ENCODE results near the gene DTD2.

DNA sequence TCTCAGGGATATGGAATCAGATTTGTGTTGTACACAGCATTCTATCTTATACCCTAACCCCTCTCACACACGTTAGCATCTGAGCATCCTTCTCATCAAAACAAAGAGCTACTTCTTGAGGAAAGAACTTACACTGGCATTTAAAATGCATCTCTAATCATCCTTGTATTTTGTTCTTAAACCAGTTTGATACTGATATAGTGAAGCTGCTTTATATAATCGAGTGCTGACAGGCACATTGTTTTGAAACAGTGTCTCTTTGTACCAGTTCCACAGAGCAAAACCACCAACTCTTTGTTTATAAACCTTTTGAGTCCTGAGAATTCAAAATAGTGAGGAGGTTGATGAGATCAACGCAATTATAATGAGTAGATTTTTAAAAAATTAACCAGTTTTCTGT, 21.7 kb upstream of the DTD2 start:
- TF ChIP-seq, protein P1, sequence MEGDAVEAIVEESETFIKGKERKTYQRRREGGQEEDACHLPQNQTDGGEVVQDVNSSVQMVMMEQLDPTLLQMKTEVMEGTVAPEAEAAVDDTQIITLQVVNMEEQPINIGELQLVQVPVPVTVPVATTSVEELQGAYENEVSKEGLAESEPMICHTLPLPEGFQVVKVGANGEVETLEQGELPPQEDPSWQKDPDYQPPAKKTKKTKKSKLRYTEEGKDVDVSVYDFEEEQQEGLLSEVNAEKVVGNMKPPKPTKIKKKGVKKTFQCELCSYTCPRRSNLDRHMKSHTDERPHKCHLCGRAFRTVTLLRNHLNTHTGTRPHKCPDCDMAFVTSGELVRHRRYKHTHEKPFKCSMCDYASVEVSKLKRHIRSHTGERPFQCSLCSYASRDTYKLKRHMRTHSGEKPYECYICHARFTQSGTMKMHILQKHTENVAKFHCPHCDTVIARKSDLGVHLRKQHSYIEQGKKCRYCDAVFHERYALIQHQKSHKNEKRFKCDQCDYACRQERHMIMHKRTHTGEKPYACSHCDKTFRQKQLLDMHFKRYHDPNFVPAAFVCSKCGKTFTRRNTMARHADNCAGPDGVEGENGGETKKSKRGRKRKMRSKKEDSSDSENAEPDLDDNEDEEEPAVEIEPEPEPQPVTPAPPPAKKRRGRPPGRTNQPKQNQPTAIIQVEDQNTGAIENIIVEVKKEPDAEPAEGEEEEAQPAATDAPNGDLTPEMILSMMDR (IDR thresholded peaks at IDR 0.05) = no peak
- TF ChIP-seq TCF7L2 (IDR thresholded peaks at IDR 0.05; ENCODE audit: low read depth, low read length) = no peak
- TF ChIP-seq, protein P2, sequence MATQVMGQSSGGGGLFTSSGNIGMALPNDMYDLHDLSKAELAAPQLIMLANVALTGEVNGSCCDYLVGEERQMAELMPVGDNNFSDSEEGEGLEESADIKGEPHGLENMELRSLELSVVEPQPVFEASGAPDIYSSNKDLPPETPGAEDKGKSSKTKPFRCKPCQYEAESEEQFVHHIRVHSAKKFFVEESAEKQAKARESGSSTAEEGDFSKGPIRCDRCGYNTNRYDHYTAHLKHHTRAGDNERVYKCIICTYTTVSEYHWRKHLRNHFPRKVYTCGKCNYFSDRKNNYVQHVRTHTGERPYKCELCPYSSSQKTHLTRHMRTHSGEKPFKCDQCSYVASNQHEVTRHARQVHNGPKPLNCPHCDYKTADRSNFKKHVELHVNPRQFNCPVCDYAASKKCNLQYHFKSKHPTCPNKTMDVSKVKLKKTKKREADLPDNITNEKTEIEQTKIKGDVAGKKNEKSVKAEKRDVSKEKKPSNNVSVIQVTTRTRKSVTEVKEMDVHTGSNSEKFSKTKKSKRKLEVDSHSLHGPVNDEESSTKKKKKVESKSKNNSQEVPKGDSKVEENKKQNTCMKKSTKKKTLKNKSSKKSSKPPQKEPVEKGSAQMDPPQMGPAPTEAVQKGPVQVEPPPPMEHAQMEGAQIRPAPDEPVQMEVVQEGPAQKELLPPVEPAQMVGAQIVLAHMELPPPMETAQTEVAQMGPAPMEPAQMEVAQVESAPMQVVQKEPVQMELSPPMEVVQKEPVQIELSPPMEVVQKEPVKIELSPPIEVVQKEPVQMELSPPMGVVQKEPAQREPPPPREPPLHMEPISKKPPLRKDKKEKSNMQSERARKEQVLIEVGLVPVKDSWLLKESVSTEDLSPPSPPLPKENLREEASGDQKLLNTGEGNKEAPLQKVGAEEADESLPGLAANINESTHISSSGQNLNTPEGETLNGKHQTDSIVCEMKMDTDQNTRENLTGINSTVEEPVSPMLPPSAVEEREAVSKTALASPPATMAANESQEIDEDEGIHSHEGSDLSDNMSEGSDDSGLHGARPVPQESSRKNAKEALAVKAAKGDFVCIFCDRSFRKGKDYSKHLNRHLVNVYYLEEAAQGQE (IDR thresholded peaks at IDR 0.05; ENCODE audit: insufficient read depth in 1 of 2, low read depth in 2 of 2, low read length in 1 of 2) = no peak
- no peak for TF ChIP-seq POLR2AphosphoS5 (IDR thresholded peaks at IDR 0.05; ENCODE audit: low read depth, low read length)
